Neural progenitor cell (in vitro differentiated cells): ENCODE results near the gene RASGRF2. TPM values are rescaled to one million over a fixed set of nuclear protein-coding genes. Genes with fewer than 3 reads are reported as not detected.
A peak's percentile ranks its signal among the peaks of the same experiment; 100 is the strongest.

Experiments used
- DNase-seq: peaks from one replicate; pipeline ENCODE4 v3.0.0-alpha.2; 2016; ENCODE audit warnings: low spot score
- H2AFZ ChIP-seq: fragments of 200-600 bp; sonication (generic); replicated peaks from 2 replicates; pipeline ENCODE4 v1.6.1; 2016; ENCODE audit warnings: antibody characterized with exemption
- H3F3A ChIP-seq: fragments of 200-600 bp; sonication (generic); 2 replicates; pipeline ENCODE4 v1.6.1; 2016; ENCODE audit warnings: antibody characterized with exemption, low read depth
- H3K27ac ChIP-seq: fragments of 200-600 bp; sonication (generic); 2 replicates; pipeline ENCODE4 v1.5.1; 2016; ENCODE audit warnings: mild to moderate bottlenecking
- H3K27me3 ChIP-seq: fragments of 200-600 bp; sonication (generic); 2 replicates; pipeline ENCODE4 v1.6.1; 2016; ENCODE audit warnings: mild to moderate bottlenecking, moderate library complexity
- H3K36me3 ChIP-seq: fragments of 200-600 bp; sonication (generic); 2 replicates; pipeline ENCODE4 v1.5.1; 2016
- H3K4me1 ChIP-seq: fragments of 200-600 bp; sonication (generic); 2 replicates; pipeline ENCODE4 v1.6.1; 2016; ENCODE audit warnings: mixed run types
- H3K4me2 ChIP-seq: fragments of 200-600 bp; sonication (generic); 2 replicates; pipeline ENCODE4 v1.6.1; 2016
- H3K4me3 ChIP-seq: fragments of 200-600 bp; sonication (generic); 2 replicates; pipeline ENCODE4 v1.5.1; 2016
- H3K79me2 ChIP-seq: fragments of 200-600 bp; sonication (generic); 2 replicates; pipeline ENCODE4 v1.6.1; 2016; ENCODE audit warnings: low read depth
- H3K9ac ChIP-seq: fragments of 200-600 bp; sonication (generic); 2 replicates; pipeline ENCODE4 v1.6.1; 2016
- H3K9me3 ChIP-seq: fragments of 200-600 bp; sonication (generic); 2 replicates; pipeline ENCODE4 v1.5.1; 2016; ENCODE audit warnings: low read depth
- H4K20me1 ChIP-seq: fragments of 200-600 bp; sonication (generic); 2 replicates; pipeline ENCODE4 v1.6.1; 2016; ENCODE audit warnings: low read depth
- H3K27ac Mint-ChIP-seq: 3 replicates; pipeline ENCODE4 v1.8.0; 2021; ENCODE audit warnings: mixed read lengths
- H3K27me3 Mint-ChIP-seq: 2 replicates; pipeline ENCODE4 v1.8.0; 2022; ENCODE audit warnings: low read depth, mild to moderate bottlenecking, inconsistent platforms, moderate library complexity, mixed read lengths; ENCODE audit not compliant: insufficient read depth
- H3K36me3 Mint-ChIP-seq: 3 replicates; pipeline ENCODE4 v1.8.0; 2021; ENCODE audit warnings: mixed read lengths
- H3K4me1 Mint-ChIP-seq: 3 replicates; pipeline ENCODE4 v1.8.0; 2021; ENCODE audit warnings: mixed read lengths
- H3K4me3 Mint-ChIP-seq: 3 replicates; pipeline ENCODE4 v1.8.0; 2021; ENCODE audit warnings: mild to moderate bottlenecking, moderate library complexity, mixed read lengths
- H3K9me3 Mint-ChIP-seq: 3 replicates; pipeline ENCODE4 v1.8.0; 2020; ENCODE audit warnings: mixed read lengths
- CTCF ChIP-seq: fragments of 200-600 bp; sonication (generic); IDR thresholded peaks from 2 replicates; pipeline ENCODE4 v1.5.1; 2017; ENCODE audit warnings: antibody characterized with exemption, mild to moderate bottlenecking
- EZH2 ChIP-seq: fragments of 200-600 bp; sonication (generic); IDR thresholded peaks from 2 replicates; pipeline ENCODE4 v1.6.1; 2017; ENCODE audit warnings: antibody characterized with exemption, mild to moderate bottlenecking, moderate library complexity
- EZH2phosphoT487 ChIP-seq: fragments of 200-600 bp; sonication (generic); IDR thresholded peaks from 2 replicates; pipeline ENCODE4 v1.6.1; 2017; ENCODE audit warnings: antibody characterized with exemption
- total RNA-seq: library from RNA; depleted of rRNA; stranded (reverse); fragments of >200 nt; gene quantifications from 2 replicates; pipeline ENCODE4 v1.2.3, GENCODE V29; 2015; ENCODE audit warnings: low replicate concordance

The RASGRF2 gene
- total RNA-seq, 1 donor from 2014 or later = 0.15 TPM

- Histone ChIP-seq H3F3A (no peaks in the 10 kb centered on the region), H3K27ac (no peak overlapping the region), H3K9me3 (no peaks in the 10 kb centered on the region), H3K36me3 (no peaks in the 10 kb centered on the region), H2AFZ (no peak overlapping the region), H4K20me1 (no peaks in the 10 kb centered on the region), H3K27me3 (no peaks in the 10 kb centered on the region), H3K9ac (no peak overlapping the region), H3K4me3 (no peak overlapping the region), H3K4me2 (no peak overlapping the region), H3K4me1 (no peaks in the 10 kb centered on the region), H3K79me2 (no peaks in the 10 kb centered on the region)
- Mint-ChIP-seq H3K36me3 (no peaks in the 10 kb centered on the region), H3K27me3 (no peaks in the 10 kb centered on the region), H3K27ac (no peak overlapping the region), H3K4me1 (peaks cover 31% of the 10 kb centered on the region), H3K4me3 (no peak overlapping the region), H3K9me3 (no peaks in the 10 kb centered on the region)
- no peak for DNase-seq
- TF ChIP-seq CTCF = no peak
- no peak for TF ChIP-seq EZH2
Observed at GRCh38 chr5:81147886-81148571, 187.9 kb downstream of the RASGRF2 start.

GRCh38 chr5:81151546-81151945, 191.4 kb downstream of the RASGRF2 start:
- Histone ChIP-seq H3K9ac (no peak overlapping the region), H3K4me2 (no peak overlapping the region), H3F3A (no peaks in the 10 kb centered on the region), H3K4me3 (no peak overlapping the region), H3K4me1 (no peaks in the 10 kb centered on the region), H2AFZ (no peak overlapping the region), H4K20me1 (no peaks in the 10 kb centered on the region), H3K27ac (no peak overlapping the region), H3K36me3 (no peaks in the 10 kb centered on the region), H3K9me3 (no peaks in the 10 kb centered on the region), H3K79me2 (no peaks in the 10 kb centered on the region), H3K27me3 (no peaks in the 10 kb centered on the region)
- Mint-ChIP-seq H3K27ac (peak overlapping the region; percentile 28), H3K4me1 (peaks cover 18% of the 10 kb centered on the region), H3K9me3 (peaks cover 7% of the 10 kb centered on the region), H3K27me3 (no peaks in the 10 kb centered on the region), H3K4me3 (no peak overlapping the region), H3K36me3 (peaks cover under 1% of the 10 kb centered on the region)
- no peak for TF ChIP-seq CTCF
- no peak for TF ChIP-seq EZH2
- no peak for TF ChIP-seq EZH2phosphoT487
- DNase-seq = no peak

- Mint-ChIP-seq H3K36me3 (peaks cover 2% of the 10 kb centered on the region), H3K27ac (no peak overlapping the region), H3K9me3 (peaks cover 9% of the 10 kb centered on the region), H3K4me1 (no peaks in the 10 kb centered on the region), H3K4me3 (no peak overlapping the region), H3K27me3 (peaks cover 3% of the 10 kb centered on the region)
- Histone ChIP-seq H3K4me1 (no peaks in the 10 kb centered on the region), H3K4me2 (no peak overlapping the region), H3K36me3 (no peaks in the 10 kb centered on the region), H3F3A (no peaks in the 10 kb centered on the region), H4K20me1 (no peaks in the 10 kb centered on the region), H3K27ac (no peak overlapping the region), H3K9me3 (no peaks in the 10 kb centered on the region), H2AFZ (no peak overlapping the region), H3K79me2 (no peaks in the 10 kb centered on the region), H3K9ac (no peak overlapping the region), H3K27me3 (no peaks in the 10 kb centered on the region), H3K4me3 (no peak overlapping the region)
- TF ChIP-seq EZH2 (no peak), EZH2phosphoT487 (no peak), CTCF (no peak)
- no peak for DNase-seq
Observed at GRCh38 chr5:81154725-81155124, 194.6 kb downstream of the RASGRF2 start.
